Measurements from ENCODE around the gene TIMM44. TPM values are rescaled to one million over a fixed set of nuclear protein-coding genes. Genes with fewer than 3 reads are reported as not detected.
A peak's percentile ranks its signal among the peaks of the same experiment; 100 is the strongest.

TIMM44 gene
- total RNA-seq, 1 donor from 2014 or later, result 89.1 TPM

DNA sequence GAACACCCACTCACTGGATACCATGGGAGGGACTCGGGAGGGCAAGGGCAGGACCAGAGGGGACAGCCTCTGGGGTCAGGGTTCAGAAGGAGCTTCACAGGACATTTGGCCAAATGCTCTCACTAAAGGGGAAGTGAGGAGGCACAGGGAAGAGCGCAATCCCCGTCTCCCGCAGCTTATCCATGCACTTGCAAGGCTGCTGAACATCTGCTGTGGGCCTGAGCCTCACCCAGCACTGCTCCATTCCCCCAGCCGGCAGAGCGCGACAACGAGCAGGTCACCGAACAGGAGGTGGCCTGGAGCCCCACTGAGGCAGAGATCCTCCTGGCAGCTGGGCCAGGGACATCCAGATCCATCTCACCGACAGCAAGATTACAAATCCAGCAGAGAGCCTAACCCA, 38.6 kb upstream of the TIMM44 start:
- TF ChIP-seq, protein P1, sequence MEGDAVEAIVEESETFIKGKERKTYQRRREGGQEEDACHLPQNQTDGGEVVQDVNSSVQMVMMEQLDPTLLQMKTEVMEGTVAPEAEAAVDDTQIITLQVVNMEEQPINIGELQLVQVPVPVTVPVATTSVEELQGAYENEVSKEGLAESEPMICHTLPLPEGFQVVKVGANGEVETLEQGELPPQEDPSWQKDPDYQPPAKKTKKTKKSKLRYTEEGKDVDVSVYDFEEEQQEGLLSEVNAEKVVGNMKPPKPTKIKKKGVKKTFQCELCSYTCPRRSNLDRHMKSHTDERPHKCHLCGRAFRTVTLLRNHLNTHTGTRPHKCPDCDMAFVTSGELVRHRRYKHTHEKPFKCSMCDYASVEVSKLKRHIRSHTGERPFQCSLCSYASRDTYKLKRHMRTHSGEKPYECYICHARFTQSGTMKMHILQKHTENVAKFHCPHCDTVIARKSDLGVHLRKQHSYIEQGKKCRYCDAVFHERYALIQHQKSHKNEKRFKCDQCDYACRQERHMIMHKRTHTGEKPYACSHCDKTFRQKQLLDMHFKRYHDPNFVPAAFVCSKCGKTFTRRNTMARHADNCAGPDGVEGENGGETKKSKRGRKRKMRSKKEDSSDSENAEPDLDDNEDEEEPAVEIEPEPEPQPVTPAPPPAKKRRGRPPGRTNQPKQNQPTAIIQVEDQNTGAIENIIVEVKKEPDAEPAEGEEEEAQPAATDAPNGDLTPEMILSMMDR (IDR thresholded peaks at IDR 0.05; ENCODE audit: borderline replicate concordance), result no peak
- Histone ChIP-seq H3K9me3 (replicated peaks) (no peaks in the 10 kb centered on the region), H3K4me1 (peaks cover 67% of the 10 kb centered on the region), H3K4me3 (peak overlapping the region; percentile 4), H3K36me3 (peaks cover 75% of the 10 kb centered on the region), H3K27me3 (ENCODE audit: low read depth) (no peaks in the 10 kb centered on the region), H3K27ac (replicated peaks) (peak overlapping the region; percentile 78)
- DNase-seq, result no peak
- intact Hi-C loops (cut with micrococcal nuclease), result no loop called here

DNA sequence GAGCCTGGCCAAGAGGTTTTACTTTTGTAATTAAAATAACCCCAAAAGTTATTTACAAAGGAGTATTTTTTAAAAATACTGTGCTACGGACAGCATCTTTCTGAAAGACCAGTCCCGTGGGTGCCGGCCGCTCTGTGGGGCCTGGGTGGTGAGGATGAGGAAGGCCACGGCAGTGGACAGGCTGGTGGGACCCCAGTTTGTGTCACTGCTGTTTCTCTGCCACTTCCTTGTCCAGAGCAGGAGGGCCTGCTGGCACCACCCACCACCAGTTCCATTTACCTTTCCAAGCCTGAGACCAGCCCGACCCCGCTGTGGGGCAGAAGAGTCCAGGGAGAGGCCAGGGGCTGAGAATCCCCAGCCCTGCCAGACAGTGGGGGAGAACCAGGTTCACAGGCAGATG, 38.2 kb upstream of the TIMM44 start:
- intact Hi-C loops (cut with micrococcal nuclease), result no loop called here
- TF ChIP-seq, protein P1 (IDR thresholded peaks at IDR 0.05; ENCODE audit: borderline replicate concordance), result no peak
- Histone ChIP-seq H3K36me3 (peaks cover 80% of the 10 kb centered on the region), H3K27me3 (ENCODE audit: low read depth) (no peaks in the 10 kb centered on the region), H3K4me3 (no peak overlapping the region), H3K4me1 (peaks cover 62% of the 10 kb centered on the region), H3K9me3 (replicated peaks) (no peaks in the 10 kb centered on the region), H3K27ac (replicated peaks) (peak overlapping the region; percentile 78)
- no peak for DNase-seq

DNA sequence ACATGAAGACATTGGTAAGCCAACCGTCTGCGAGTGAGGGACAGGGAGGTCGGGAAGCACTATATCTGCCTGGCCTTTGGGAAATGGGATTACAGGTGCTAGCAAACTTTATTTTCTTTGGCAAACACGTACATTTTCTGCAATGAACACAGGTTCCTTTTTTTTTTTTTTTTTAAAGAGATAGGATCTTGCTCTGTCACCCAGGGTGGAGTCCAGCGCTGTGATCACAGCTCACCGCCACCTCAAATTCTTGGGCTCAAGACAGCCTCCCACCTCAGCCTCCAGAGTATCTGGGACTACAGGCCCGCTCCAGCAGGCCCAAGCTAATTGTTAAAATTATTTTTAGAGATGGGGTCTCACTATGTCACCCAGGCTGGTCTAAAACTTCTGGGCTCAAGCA, 37.7 kb upstream of the TIMM44 start:
- Histone ChIP-seq H3K36me3 (peaks cover 82% of the 10 kb centered on the region), H3K4me3 (no peak overlapping the region), H3K4me1 (peaks cover 58% of the 10 kb centered on the region), H3K9me3 (replicated peaks) (no peaks in the 10 kb centered on the region), H3K27ac (replicated peaks) (peak overlapping the region; percentile 78), H3K27me3 (ENCODE audit: low read depth) (no peaks in the 10 kb centered on the region)
- intact Hi-C loops (cut with micrococcal nuclease), result no loop called here
- DNase-seq, result no peak
- TF ChIP-seq, protein P1 (IDR thresholded peaks at IDR 0.05; ENCODE audit: borderline replicate concordance), result no peak

DNA sequence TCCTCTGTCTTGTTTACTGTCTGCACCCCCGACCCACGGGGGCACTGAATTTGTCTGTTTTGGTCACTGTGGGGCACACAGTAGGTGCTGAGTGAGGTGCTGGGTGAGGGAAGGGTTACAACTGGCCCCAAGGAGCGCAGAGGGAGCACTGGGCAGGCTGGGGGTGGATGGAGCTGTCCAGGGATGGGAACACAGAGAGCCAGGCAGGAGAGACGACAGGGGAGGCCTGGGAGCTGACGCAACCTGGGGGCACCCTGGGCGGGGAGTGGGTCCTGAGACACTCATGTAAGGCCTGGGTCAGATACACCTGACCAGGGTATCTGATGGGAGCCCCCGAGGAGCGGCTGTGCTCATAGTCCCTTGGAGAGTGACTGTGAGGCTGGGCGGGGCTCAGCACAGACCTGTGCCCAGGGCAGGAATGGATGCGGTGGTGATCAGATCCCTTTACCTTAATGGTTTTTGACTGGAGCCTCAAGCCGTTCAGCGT, 37.2 kb upstream of the TIMM44 start:
- H3K36me3 ChIP-seq, result peaks cover 80% of the 10 kb centered on the region
- H3K27me3 ChIP-seq (ENCODE audit: low read depth), result no peaks in the 10 kb centered on the region
- H3K27ac ChIP-seq (replicated peaks), result no peak overlapping the region
- peaks cover 54% of the 10 kb centered on the region for H3K4me1 ChIP-seq
- H3K4me3 ChIP-seq, result no peak overlapping the region
- H3K9me3 ChIP-seq (replicated peaks), result no peaks in the 10 kb centered on the region
- TF ChIP-seq, protein P1 (IDR thresholded peaks at IDR 0.05; ENCODE audit: borderline replicate concordance), result no peak
- intact Hi-C loops (cut with micrococcal nuclease), result no loop called here
- no peak for DNase-seq

DNA sequence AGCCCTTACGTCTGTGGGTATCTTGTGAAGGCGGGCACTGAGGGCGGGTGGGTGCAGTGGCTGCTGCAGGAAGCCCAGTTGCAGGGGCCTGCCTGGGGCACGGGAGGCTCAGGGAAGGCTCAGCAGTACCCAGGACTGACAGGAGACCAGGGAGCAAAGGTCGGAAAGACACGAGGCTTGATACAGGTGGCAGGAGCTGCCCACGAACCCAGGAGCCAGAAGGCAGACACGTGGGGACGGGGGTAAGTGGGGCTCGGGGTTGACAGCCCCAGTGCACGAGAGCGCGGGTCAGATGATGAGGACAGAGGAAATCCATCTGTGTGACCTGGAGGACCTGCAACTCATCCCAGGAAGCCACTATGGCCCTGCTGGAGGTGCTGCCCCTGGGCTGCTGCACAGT, 36.7 kb upstream of the TIMM44 start:
- intact Hi-C loops (cut with micrococcal nuclease), result no loop called here
- TF ChIP-seq, protein P1 (IDR thresholded peaks at IDR 0.05; ENCODE audit: borderline replicate concordance), result no peak
- Histone ChIP-seq H3K36me3 (peaks cover 75% of the 10 kb centered on the region), H3K27me3 (ENCODE audit: low read depth) (no peaks in the 10 kb centered on the region), H3K4me3 (no peak overlapping the region), H3K9me3 (replicated peaks) (no peaks in the 10 kb centered on the region), H3K27ac (replicated peaks) (no peak overlapping the region), H3K4me1 (peaks cover 54% of the 10 kb centered on the region)
- no peak for DNase-seq

Measured in left ventricle myocardium inferior (tissue), 1 donor.